ENCODE data around the gene DCLK1.

Gene DCLK1

DNA sequence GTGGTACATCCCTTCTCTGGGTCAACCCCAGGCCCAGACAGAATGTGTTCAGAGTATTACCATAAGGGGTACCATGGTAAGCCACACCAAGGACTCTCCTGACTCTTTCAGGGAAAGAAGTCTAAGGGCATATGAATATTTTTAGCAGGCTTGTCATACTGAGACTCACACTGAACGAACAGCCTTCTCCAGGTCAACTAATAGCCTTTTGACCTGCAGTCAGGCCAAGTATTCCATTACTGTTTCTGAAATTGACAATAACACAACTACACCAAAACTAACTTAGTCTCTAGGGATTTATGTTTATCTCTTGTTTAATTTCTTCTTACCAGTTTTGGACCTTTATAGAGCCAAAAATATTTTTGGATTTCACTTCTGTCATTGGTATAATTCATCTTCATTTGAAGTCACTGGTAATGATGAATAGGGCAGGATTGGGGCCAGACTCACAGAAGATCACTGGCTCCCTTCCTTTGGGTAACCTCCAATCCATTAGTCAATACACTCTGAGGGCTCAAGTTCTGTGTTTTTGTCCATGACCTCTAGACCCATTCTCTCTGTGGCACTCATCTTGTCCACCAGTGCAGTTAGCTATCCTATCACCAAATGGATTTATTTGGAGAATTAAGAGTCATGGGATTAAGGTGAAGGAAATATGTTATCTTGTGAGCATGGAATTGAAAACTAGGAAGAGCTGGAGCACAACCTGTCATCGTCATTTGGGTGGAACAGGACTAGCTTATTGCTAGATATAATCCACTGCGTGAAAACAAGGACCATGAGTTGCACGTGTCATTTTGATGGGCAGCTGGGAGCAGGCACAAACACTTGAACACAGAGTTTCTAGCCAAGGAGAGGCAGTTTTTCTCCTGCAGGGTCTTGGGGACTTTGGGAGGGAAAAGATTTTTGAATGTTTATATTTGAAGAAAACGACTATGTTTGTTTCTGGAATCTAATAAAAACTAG lies 313.3 kb downstream of the DCLK1 start:
- Histone ChIP-seq H3K27me3 (ENCODE audit: insufficient read depth, low read length, poor library complexity, severe bottlenecking) (no peaks in the 10 kb centered on the region), H3K4me2 (ENCODE audit: low read depth, low read length, poor library complexity, severe bottlenecking) (no peak overlapping the region), H2AFZ (ENCODE audit: low read length) (0 out of 2 replicates have a peak overlapping the region, but pooled peaks have one; percentile 28), H3K79me2 (ENCODE audit: insufficient read depth, low read length) (no peaks in the 10 kb centered on the region), H3K36me3 (ENCODE audit: insufficient read depth, low read length) (no peaks in the 10 kb centered on the region), H3F3A (ENCODE audit: low read depth) (no peaks in the 10 kb centered on the region), H3K9ac (ENCODE audit: low read depth, low read length, poor library complexity, severe bottlenecking) (no peak overlapping the region), H3K9me3 (ENCODE audit: insufficient read depth, low read depth, low read length) (no peaks in the 10 kb centered on the region), H3K9me2 (replicated peaks; ENCODE audit: low read depth, low read length) (no peaks in the 10 kb centered on the region), H3K4me3 (ENCODE audit: low read length, poor library complexity, severe bottlenecking) (no peak overlapping the region), H3K4me1 (ENCODE audit: insufficient read depth, low read length, poor library complexity, severe bottlenecking) (no peaks in the 10 kb centered on the region), H4K20me1 (ENCODE audit: insufficient read depth, low read length, poor library complexity, severe bottlenecking) (no peaks in the 10 kb centered on the region)
- TF ChIP-seq, protein P1, sequence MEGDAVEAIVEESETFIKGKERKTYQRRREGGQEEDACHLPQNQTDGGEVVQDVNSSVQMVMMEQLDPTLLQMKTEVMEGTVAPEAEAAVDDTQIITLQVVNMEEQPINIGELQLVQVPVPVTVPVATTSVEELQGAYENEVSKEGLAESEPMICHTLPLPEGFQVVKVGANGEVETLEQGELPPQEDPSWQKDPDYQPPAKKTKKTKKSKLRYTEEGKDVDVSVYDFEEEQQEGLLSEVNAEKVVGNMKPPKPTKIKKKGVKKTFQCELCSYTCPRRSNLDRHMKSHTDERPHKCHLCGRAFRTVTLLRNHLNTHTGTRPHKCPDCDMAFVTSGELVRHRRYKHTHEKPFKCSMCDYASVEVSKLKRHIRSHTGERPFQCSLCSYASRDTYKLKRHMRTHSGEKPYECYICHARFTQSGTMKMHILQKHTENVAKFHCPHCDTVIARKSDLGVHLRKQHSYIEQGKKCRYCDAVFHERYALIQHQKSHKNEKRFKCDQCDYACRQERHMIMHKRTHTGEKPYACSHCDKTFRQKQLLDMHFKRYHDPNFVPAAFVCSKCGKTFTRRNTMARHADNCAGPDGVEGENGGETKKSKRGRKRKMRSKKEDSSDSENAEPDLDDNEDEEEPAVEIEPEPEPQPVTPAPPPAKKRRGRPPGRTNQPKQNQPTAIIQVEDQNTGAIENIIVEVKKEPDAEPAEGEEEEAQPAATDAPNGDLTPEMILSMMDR (conservative IDR thresholded peaks at IDR 0.05; ENCODE audit: low read length) = no peak
- no peak for TF ChIP-seq EZH2phosphoT487 (IDR thresholded peaks at IDR 0.05; ENCODE audit: borderline replicate concordance)

DNA sequence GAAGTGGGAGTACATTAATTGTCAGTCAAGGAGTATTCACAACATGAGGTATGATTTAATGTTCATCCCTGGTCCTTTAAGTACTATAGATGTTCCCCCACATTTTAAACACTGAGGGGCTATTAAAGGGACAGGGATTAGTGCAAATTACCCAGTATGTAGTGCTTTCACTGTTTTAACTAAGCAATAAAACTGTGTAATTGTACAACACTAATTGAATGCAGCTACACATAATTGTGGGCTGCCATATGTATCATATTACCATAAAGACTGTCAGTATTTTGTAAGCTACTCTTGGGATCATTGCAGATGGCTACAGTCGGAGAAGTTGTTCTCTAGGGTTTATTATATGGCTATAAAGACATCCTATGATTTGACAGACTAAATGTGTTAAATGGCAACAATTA lies 316.6 kb downstream of the DCLK1 start:
- H2AFZ ChIP-seq (ENCODE audit: low read length) = no peak overlapping the region
- no peak overlapping the region for H3K4me3 ChIP-seq (ENCODE audit: low read length, poor library complexity, severe bottlenecking)
- TF ChIP-seq, protein P1 (conservative IDR thresholded peaks at IDR 0.05; ENCODE audit: low read length) = no peak
- TF ChIP-seq EZH2phosphoT487 (IDR thresholded peaks at IDR 0.05; ENCODE audit: borderline replicate concordance) = no peak
- no peaks in the 10 kb centered on the region for H3K9me3 ChIP-seq (ENCODE audit: insufficient read depth, low read depth, low read length)
- no peak overlapping the region for H3K9ac ChIP-seq (ENCODE audit: low read depth, low read length, poor library complexity, severe bottlenecking)
- no peaks in the 10 kb centered on the region for H3F3A ChIP-seq (ENCODE audit: low read depth)
- H3K9me2 ChIP-seq (replicated peaks; ENCODE audit: low read depth, low read length) = no peaks in the 10 kb centered on the region
- H3K36me3 ChIP-seq (ENCODE audit: insufficient read depth, low read length) = no peaks in the 10 kb centered on the region
- no peaks in the 10 kb centered on the region for H3K27me3 ChIP-seq (ENCODE audit: insufficient read depth, low read length, poor library complexity, severe bottlenecking)
- H3K4me1 ChIP-seq (ENCODE audit: insufficient read depth, low read length, poor library complexity, severe bottlenecking) = no peaks in the 10 kb centered on the region
- H3K79me2 ChIP-seq (ENCODE audit: insufficient read depth, low read length) = no peaks in the 10 kb centered on the region
- H4K20me1 ChIP-seq (ENCODE audit: insufficient read depth, low read length, poor library complexity, severe bottlenecking) = no peaks in the 10 kb centered on the region
- H3K4me2 ChIP-seq (ENCODE audit: low read depth, low read length, poor library complexity, severe bottlenecking) = no peak overlapping the region

DNA sequence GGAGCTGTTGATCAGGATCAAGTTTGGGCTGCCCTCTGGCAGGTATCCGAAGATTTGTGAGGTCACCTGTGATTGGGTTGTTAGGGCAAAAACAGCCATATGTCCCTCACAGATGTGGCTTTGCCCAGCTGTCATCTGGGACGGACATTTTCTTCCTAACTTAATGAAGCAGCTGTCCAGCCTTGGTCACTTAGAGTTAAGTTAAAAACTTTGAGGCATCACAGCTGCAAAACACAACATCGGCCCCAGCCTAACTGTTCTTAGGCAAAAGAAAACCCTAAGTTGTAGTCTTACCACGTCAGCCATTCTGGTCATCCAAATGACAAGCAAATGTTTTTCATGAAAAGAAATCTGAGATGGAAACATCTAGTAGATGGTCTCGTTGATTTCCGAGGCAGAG lies 318.4 kb downstream of the DCLK1 start:
- no peaks in the 10 kb centered on the region for H3K36me3 ChIP-seq (ENCODE audit: insufficient read depth, low read length)
- no peaks in the 10 kb centered on the region for H3K27me3 ChIP-seq (ENCODE audit: insufficient read depth, low read length, poor library complexity, severe bottlenecking)
- H3K4me1 ChIP-seq (ENCODE audit: insufficient read depth, low read length, poor library complexity, severe bottlenecking) = no peaks in the 10 kb centered on the region
- no peaks in the 10 kb centered on the region for H3K9me3 ChIP-seq (ENCODE audit: insufficient read depth, low read depth, low read length)
- no peak overlapping the region for H3K4me3 ChIP-seq (ENCODE audit: low read length, poor library complexity, severe bottlenecking)
- H3F3A ChIP-seq (ENCODE audit: low read depth) = no peaks in the 10 kb centered on the region
- H3K9me2 ChIP-seq (replicated peaks; ENCODE audit: low read depth, low read length) = no peaks in the 10 kb centered on the region
- H2AFZ ChIP-seq (ENCODE audit: low read length) = no peak overlapping the region
- H3K79me2 ChIP-seq (ENCODE audit: insufficient read depth, low read length) = no peaks in the 10 kb centered on the region
- H3K9ac ChIP-seq (ENCODE audit: low read depth, low read length, poor library complexity, severe bottlenecking) = no peak overlapping the region
- TF ChIP-seq EZH2phosphoT487 (IDR thresholded peaks at IDR 0.05; ENCODE audit: borderline replicate concordance) = no peak
- TF ChIP-seq, protein P1 (conservative IDR thresholded peaks at IDR 0.05; ENCODE audit: low read length) = no peak
- H4K20me1 ChIP-seq (ENCODE audit: insufficient read depth, low read length, poor library complexity, severe bottlenecking) = no peaks in the 10 kb centered on the region
- no peak overlapping the region for H3K4me2 ChIP-seq (ENCODE audit: low read depth, low read length, poor library complexity, severe bottlenecking)

All from Loucy (cell line).